Common myeloid progenitor, CD34-positive (primary cell): ENCODE results near the gene GNA14.

Experiments
- CTCF ChIA-PET: fragments of 350-600 bp; sonication (Branson Sonifier 250); formaldehyde crosslinking; loops from one replicate; lab custom pipeline; 2021; ENCODE audit warnings: antibody characterized with exemption; lab: Charles Lee
- POLR2A ChIA-PET: fragments of 350-600 bp; sonication (Branson Sonifier 250); formaldehyde crosslinking; loops from one replicate; lab custom pipeline; 2021; ENCODE audit warnings: antibody characterized with exemption; lab: Charles Lee
- DNase-seq, 3 donors: peaks; one replicate each; pipeline versions ENCODE4 v3.0.0 to v3.0.0-alpha.2; 2013
- H3K27ac ChIP-seq, 2 experiments: 1 replicate in 1 of 2; 2 replicates in 1 of 2; pipeline ENCODE4 v1.7.0; 2013; ENCODE audit warnings: inconsistent platforms in 2 of 2, low read length in 2 of 2, mild to moderate bottlenecking in 2 of 2, low read depth in 1 of 2, moderate library complexity in 1 of 2; ENCODE audit not compliant: severe bottlenecking in 2 of 2, insufficient read depth in 1 of 2, poor library complexity in 1 of 2
- H3K27me3 ChIP-seq, 5 experiments: replicated peaks in 2 of 5; 1 replicate in 3 of 5; 2 replicates in 2 of 5; pipeline versions ENCODE4 v1.6.1 to v1.7.0; 2013; ENCODE audit warnings: low read length in 4 of 5, mild to moderate bottlenecking in 2 of 5, moderate library complexity in 2 of 5, inconsistent platforms in 1 of 5; ENCODE audit not compliant: insufficient read depth in 5 of 5, control insufficient read depth in 4 of 5
- H3K36me3 ChIP-seq, 4 experiments: 1 replicate in 2 of 4; 2 replicates in 2 of 4; pipeline versions ENCODE4 v1.6.1 to v1.7.0; 2013; ENCODE audit warnings: low read length in 3 of 4, control low read depth in 1 of 4, mild to moderate bottlenecking in 1 of 4; ENCODE audit not compliant: control insufficient read depth in 4 of 4, insufficient read depth in 4 of 4
- H3K4me1 ChIP-seq, 4 experiments: 1 replicate in 3 of 4; 2 replicates in 1 of 4; pipeline versions ENCODE4 v1.6.1 to v1.7.1; 2013; ENCODE audit warnings: low read length in 3 of 4, mild to moderate bottlenecking in 3 of 4, control low read depth in 1 of 4, inconsistent platforms in 1 of 4, moderate library complexity in 1 of 4; ENCODE audit not compliant: control insufficient read depth in 4 of 4, insufficient read depth in 4 of 4; ENCODE audit errors: control extremely low read depth in 1 of 4
- H3K4me3 ChIP-seq, 7 experiments: 1 replicate in 4 of 7; 2 replicates in 3 of 7; pipeline versions ENCODE4 v1.5.1 to v1.7.0; 2013; ENCODE audit warnings: mild to moderate bottlenecking in 7 of 7, low read length in 6 of 7, moderate library complexity in 6 of 7, inconsistent platforms in 2 of 7, low read depth in 2 of 7, control low read depth in 1 of 7; ENCODE audit not compliant: insufficient read depth in 4 of 7, control insufficient read depth in 1 of 7; ENCODE audit errors: extremely low read depth in 1 of 7
- H3K9me3 ChIP-seq, 5 experiments: 1 replicate in 4 of 5; 2 replicates in 1 of 5; pipeline versions ENCODE4 v1.6.1 to v1.7.1; 2013; ENCODE audit warnings: low read length in 4 of 5, mild to moderate bottlenecking in 2 of 5, inconsistent platforms in 1 of 5, low read depth in 1 of 5, moderate library complexity in 1 of 5; ENCODE audit not compliant: control insufficient read depth in 4 of 5, insufficient read depth in 2 of 5; ENCODE audit errors: control extremely low read depth in 1 of 5
- WGBS: methylation state at CpG from one replicate; pipeline ENCODE4 v1.1.5; 2013; ENCODE audit not compliant: insufficient coverage; 5-methylcytosine and 5-hydroxymethylcytosine counted together

Gene GNA14

DNA sequence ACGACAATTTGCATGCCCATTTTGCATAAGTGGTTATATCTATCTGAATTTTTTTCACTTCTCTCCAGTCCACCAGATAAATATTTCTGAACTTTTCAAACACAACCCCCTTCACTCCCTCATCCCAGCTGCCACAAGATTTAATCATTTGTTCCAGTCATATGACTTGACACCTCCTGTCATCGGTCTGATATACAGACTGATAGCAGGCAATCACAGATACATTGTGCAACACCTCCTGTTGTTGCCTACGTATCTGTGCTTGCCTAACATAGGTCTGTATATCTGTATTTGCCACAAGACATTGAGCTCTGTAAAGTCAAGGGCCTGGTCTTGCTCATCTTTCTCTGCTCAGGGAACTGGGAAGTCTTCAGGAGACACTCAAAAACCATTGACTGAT lies 65.6 kb downstream of the GNA14 start:
- Histone ChIP-seq H3K4me3 (no peak overlapping the region), H3K27me3 (no peaks in the 10 kb centered on the region), H3K27ac (no peak overlapping the region), H3K36me3 (no peaks in the 10 kb centered on the region), H3K9me3 (no peaks in the 10 kb centered on the region), H3K4me1 (peaks cover 0 to 3% (median under 1%) of the 10 kb centered on the region in 4 experiments)
- CTCF ChIA-PET = interaction anchor here (1.0 to 1.3 kb wide), 2 partner anchors 11 to 17 kb away, joined by 3 to 4 read pairs; no protein-coding TSS in a partner anchor
- 93% methylated on average over 2 of the region's 3 CpGs for WGBS
- no peak for DNase-seq
- POLR2A ChIA-PET = no interaction called here

DNA sequence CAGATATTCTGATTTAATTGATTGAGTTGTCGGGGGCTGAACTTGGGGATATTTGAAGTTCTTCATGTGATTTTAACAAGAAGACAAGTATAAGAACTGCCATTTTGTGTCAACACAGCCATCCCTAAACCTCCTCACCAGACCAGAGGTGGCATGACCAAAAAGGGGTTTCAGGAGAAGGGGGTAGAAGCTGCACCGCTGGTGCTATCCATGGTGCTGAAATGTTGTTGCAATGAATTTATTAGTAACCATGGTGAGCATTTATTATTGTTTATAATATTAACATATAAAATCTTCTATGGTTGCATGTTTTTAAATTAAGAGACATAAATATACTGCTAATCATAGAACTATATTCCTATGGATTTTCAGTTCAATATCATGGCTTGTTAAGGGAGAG lies 72.3 kb downstream of the GNA14 start:
- Histone ChIP-seq H3K27me3 (no peaks in the 10 kb centered on the region), H3K4me3 (no peak overlapping the region), H3K4me1 (no peaks in the 10 kb centered on the region), H3K36me3 (no peaks in the 10 kb centered on the region), H3K27ac (no peak overlapping the region), H3K9me3 (no peaks in the 10 kb centered on the region)
- ChIA-PET POLR2A (no interaction called here), CTCF (interaction anchor here (1.3 kb wide), 1 partner anchor 17 kb away, joined by 3 read pairs; no protein-coding TSS in a partner anchor)
- no CpG with 5 or more reads among the region's 2 CpGs for whole genome bisulfite sequencing
- DNase-seq = peak; percentile 45 to 81 (median 81)

DNA sequence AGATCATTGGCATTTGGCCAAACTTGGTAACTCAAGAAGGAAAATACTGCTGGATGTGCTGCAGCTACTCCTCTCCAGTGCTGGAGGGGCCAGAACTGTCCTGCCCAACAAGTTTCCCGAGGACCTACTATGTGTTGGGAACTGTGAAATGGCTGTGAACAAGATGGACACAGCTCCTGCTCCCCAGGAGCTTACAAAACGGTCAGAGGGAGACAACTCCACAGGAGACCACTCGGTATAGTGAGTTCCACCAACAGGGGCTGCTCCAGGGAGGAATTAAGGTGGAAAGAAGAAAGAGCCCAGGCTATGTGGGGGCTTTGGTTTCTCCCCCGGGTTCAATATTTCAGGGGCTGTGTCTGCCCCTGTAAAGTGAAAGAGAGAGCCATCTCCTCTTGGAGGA lies 78.8 kb downstream of the GNA14 start:
- no peak overlapping the region for H3K4me3 ChIP-seq
- DNase-seq = no peak
- no peaks in the 10 kb centered on the region for H3K4me1 ChIP-seq
- no peaks in the 10 kb centered on the region for H3K27me3 ChIP-seq
- no peaks in the 10 kb centered on the region for H3K36me3 ChIP-seq
- H3K9me3 ChIP-seq = no peaks in the 10 kb centered on the region
- H3K27ac ChIP-seq = no peak overlapping the region
- ChIA-PET CTCF (no interaction called here), POLR2A (no interaction called here)
- 94% methylated on average over 3 of the region's 4 CpGs for whole genome bisulfite sequencing

DNA sequence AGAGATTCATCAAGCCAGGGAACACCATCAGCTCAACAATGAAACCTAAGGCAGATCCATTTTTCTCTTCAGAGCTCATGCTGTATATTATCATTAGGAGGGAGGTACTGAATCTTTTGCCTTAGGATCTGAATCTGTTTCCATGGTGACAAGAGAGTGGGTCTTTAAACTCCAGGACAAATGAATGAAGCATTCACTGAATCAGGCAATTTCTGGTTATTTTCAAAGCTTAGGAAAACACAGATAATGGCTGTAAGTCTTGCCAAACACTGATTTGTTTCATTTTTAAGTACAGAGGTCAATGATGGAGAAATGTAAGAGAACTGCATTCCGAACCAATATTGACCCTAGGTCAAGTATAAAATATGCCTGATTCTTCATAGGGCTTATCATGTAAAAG lies 84.9 kb downstream of the GNA14 start:
- H3K36me3 ChIP-seq = no peaks in the 10 kb centered on the region
- H3K27ac ChIP-seq = no peak overlapping the region
- H3K9me3 ChIP-seq = no peaks in the 10 kb centered on the region
- H3K4me1 ChIP-seq = peaks cover 0 to 26% (median 5%) of the 10 kb centered on the region in 4 experiments
- WGBS = no CpG with 5 or more reads among the region's 1 CpG
- H3K4me3 ChIP-seq = no peak overlapping the region
- POLR2A ChIA-PET = no interaction called here
- no peaks in the 10 kb centered on the region for H3K27me3 ChIP-seq
- no peak for DNase-seq
- CTCF ChIA-PET = interaction anchor here (2.0 kb wide), 1 partner anchor 107 kb away, joined by 5 read pairs; no protein-coding TSS in a partner anchor

DNA sequence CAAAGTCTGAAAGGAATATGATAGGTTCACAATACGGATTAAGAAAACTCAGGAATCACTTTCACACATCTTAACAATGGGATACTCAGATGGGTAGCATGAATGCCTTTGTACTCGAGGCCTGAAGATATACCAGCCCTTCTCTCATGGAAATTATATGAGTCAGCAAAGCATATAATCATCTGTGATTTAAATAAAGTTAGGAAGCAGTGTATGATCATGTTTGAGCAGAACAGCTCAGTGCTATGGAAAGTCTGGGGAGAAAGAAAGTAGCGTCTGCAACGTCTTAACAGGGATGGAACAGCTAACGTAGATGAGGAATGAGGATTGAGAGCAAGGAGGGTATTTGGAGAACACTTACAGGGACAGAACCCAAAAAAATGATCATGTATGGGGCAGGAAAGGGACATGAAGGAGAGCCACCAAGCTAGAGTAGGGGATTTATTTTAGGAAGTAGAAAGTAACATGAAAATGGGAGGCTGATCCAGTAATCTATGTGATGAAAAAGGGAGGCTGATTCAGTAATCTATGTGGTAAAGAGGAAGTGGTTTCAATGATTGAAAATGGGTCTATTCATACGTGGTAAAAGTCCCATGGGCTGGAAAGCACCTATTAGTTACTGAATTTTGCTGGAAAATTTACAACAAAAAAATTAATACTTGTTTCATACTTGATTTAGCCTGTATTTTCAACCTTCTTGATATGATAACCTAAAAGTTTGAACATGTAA lies 85.9 kb downstream of the GNA14 start:
- Histone ChIP-seq H3K27me3 (no peaks in the 10 kb centered on the region), H3K9me3 (no peaks in the 10 kb centered on the region), H3K27ac (no peak overlapping the region), H3K4me1 (peaks cover 0 to 27% (median 6%) of the 10 kb centered on the region in 4 experiments), H3K4me3 (no peak overlapping the region), H3K36me3 (no peaks in the 10 kb centered on the region)
- CTCF ChIA-PET = no interaction called here
- DNase-seq = peak in 1 of 3 donors; percentile 24
- WGBS = 100% methylated on average over 3 of the region's 6 CpGs
- POLR2A ChIA-PET = no interaction called here

DNA sequence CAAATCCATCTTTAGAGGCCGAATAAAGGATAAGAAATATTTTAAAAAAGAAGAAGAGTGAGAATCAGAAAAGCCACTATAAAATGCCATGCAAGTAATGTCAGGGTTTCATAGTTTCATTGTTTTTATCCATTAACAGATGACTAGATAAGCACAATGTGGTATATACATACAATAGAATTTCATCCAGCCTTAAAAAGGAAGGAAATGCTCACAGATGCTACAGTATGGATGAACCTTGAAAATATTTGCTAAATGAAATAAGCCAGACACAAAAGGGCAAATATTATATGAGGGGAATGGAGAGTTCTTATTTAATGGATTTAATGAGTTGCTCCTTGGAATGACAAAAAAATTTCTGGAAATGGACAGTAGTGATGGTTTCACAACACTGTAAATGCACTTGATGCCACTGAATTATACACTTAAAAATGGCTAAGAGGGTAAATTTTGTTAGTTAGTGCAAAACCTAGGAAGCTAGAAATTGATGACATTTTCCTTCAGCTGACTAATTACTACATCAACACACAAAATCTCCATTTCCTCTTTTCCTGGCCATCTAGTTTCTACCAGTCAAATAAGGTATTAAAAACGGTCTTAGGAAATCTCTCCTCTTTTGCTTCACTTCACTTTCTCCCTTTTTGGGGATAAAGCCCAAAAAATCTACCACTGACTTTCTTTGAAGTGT lies 86.6 kb downstream of the GNA14 start:
- Histone ChIP-seq H3K27me3 (no peaks in the 10 kb centered on the region), H3K9me3 (no peaks in the 10 kb centered on the region), H3K36me3 (no peaks in the 10 kb centered on the region), H3K4me1 (peaks cover 0 to 29% (median 9%) of the 10 kb centered on the region in 4 experiments), H3K27ac (no peak overlapping the region), H3K4me3 (no peak overlapping the region)
- DNase-seq = peak in 1 of 3 donors; percentile 39
- no CpG with 5 or more reads among the region's 2 CpGs for WGBS
- ChIA-PET CTCF (no interaction called here), POLR2A (interaction anchor here (0.6 kb wide), 1 partner anchor 58 kb away, joined by 3 read pairs; no protein-coding TSS in a partner anchor)

GRCh38 chr9:77556396-77556795 lies 91.7 kb downstream of the GNA14 start:
- H3K27me3 ChIP-seq = no peaks in the 10 kb centered on the region
- ChIA-PET CTCF (no interaction called here), POLR2A (no interaction called here)
- 25% methylated on average over 1 of the region's 1 CpG for WGBS
- H3K36me3 ChIP-seq = no peaks in the 10 kb centered on the region
- DNase-seq = peak in 1 of 3 donors; percentile 29
- H3K4me3 ChIP-seq = no peak overlapping the region
- H3K27ac ChIP-seq = no peak overlapping the region
- H3K9me3 ChIP-seq = no peaks in the 10 kb centered on the region
- H3K4me1 ChIP-seq = peaks cover 0 to 17% (median 9%) of the 10 kb centered on the region in 4 experiments
